Endodermal cell (in vitro differentiated cells): Measurements from ENCODE around the gene CHERP. TPM values are rescaled to one million over a fixed set of nuclear protein-coding genes. Genes with fewer than 3 reads are reported as not detected.

Experiments used
- DNase-seq: peaks from one replicate; pipeline ENCODE4 v3.0.0-alpha.2; 2017
- H3K27ac ChIP-seq: 2 replicates; pipeline ENCODE4 v1.5.1; 2013; ENCODE audit warnings: mild to moderate bottlenecking, low read depth, low read length, moderate library complexity
- H3K27me3 ChIP-seq: 2 replicates; pipeline ENCODE4 v1.6.1; 2013; ENCODE audit warnings: mild to moderate bottlenecking, low read length, moderate library complexity; ENCODE audit not compliant: insufficient read depth, control insufficient read depth, poor library complexity, severe bottlenecking
- H3K36me3 ChIP-seq: 2 replicates; pipeline ENCODE4 v1.7.0; 2013; ENCODE audit warnings: mild to moderate bottlenecking, low read length, moderate library complexity; ENCODE audit not compliant: control insufficient read depth, insufficient read depth
- H3K4me1 ChIP-seq: one replicate; pipeline ENCODE4 v1.7.0; 2013; ENCODE audit warnings: low read length; ENCODE audit not compliant: control insufficient read depth, insufficient read depth
- H3K4me3 ChIP-seq: 2 replicates; pipeline ENCODE4 v1.5.1; 2013; ENCODE audit warnings: mild to moderate bottlenecking, low read length, moderate library complexity
- H3K9ac ChIP-seq: 2 replicates; pipeline ENCODE4 v1.6.1; 2013; ENCODE audit warnings: mild to moderate bottlenecking, low read length, moderate library complexity; ENCODE audit not compliant: poor library complexity, severe bottlenecking; ENCODE audit errors: extremely low read depth
- H3K9me3 ChIP-seq: 2 replicates; pipeline ENCODE4 v1.6.1; 2013; ENCODE audit warnings: mild to moderate bottlenecking, low read length, moderate library complexity; ENCODE audit not compliant: control insufficient read depth
- H3K27ac Mint-ChIP-seq: 2 replicates; pipeline ENCODE4 v1.8.0; 2020; ENCODE audit warnings: mixed read lengths
- H3K27me3 Mint-ChIP-seq: 2 replicates; pipeline ENCODE4 v1.8.0; 2021; ENCODE audit warnings: mild to moderate bottlenecking, mixed read lengths; ENCODE audit not compliant: insufficient read depth
- H3K36me3 Mint-ChIP-seq: 2 replicates; pipeline ENCODE4 v1.8.0; 2020; ENCODE audit warnings: low read depth, mixed read lengths
- H3K4me1 Mint-ChIP-seq: 2 replicates; pipeline ENCODE4 v1.8.0; 2020; ENCODE audit warnings: mixed read lengths
- H3K4me3 Mint-ChIP-seq: 2 replicates; pipeline ENCODE4 v1.8.0; 2020; ENCODE audit warnings: mild to moderate bottlenecking, moderate library complexity, mixed read lengths
- H3K9me3 Mint-ChIP-seq: 2 replicates; pipeline ENCODE4 v1.8.0; 2020; ENCODE audit warnings: mild to moderate bottlenecking, mixed read lengths
- CTCF ChIP-seq: fragments of 200-600 bp; sonication (generic); conservative IDR thresholded peaks from 2 replicates; pipeline ENCODE4 v1.5.0; 2021; ENCODE audit warnings: antibody characterized with exemption, mild to moderate bottlenecking
- WGBS, 2 experiments: methylation state at CpG; one replicate each; pipeline versions ENCODE4 v1.1.5 to v1.1.7; 2013; ENCODE audit warnings: missing lambda C conversion rate in 2 of 2, mixed read lengths in 1 of 2; ENCODE audit not compliant: insufficient coverage in 1 of 2, insufficient read length in 1 of 2; 5-methylcytosine and 5-hydroxymethylcytosine counted together
- total RNA-seq, 2 donors: library from RNA; stranded (reverse); fragmentation: NEBNext Ultra II Directional in 1 of 2; extraction: Animal tissue kit (Norgen Biotek cat#: 25700) in 1 of 2; gene quantifications; 2 replicates in 1 of 2; 3 replicates in 1 of 2; pipeline ENCODE4 v1.2.1, GENCODE V29; 2021

CHERP gene
- total RNA-seq, 2 donors from 2014 or later = 69.5 to 71.5 TPM

GRCh38 chr19:16470911-16471811 is 71.1 kb downstream of the CHERP start:
- peaks cover 3% of the 10 kb centered on the region for H3K9me3 Mint-ChIP-seq
- H3K27me3 Mint-ChIP-seq = peaks cover 28% of the 10 kb centered on the region
- Histone ChIP-seq H3K4me3 (peak overlapping the region; percentile 86), H3K27me3 (no peaks in the 10 kb centered on the region), H3K9ac (peak overlapping the region; percentile 79), H3K27ac (no peak overlapping the region), H3K4me1 (peaks cover 8% of the 10 kb centered on the region), H3K9me3 (peaks cover 6% of the 10 kb centered on the region), H3K36me3 (no peaks in the 10 kb centered on the region)
- H3K27ac Mint-ChIP-seq = peak overlapping the region; percentile 82
- WGBS, 2 experiments = 1 to 3% methylated on average over 18 to 67 of the region's 67 CpGs
- peak overlapping the region; percentile 81 for H3K4me3 Mint-ChIP-seq
- H3K4me1 Mint-ChIP-seq = peaks cover 23% of the 10 kb centered on the region
- DNase-seq = peak; percentile 64
- no peak for TF ChIP-seq CTCF
- H3K36me3 Mint-ChIP-seq = peaks cover 1% of the 10 kb centered on the region

GRCh38 chr19:16470541-16470910 is 71.7 kb downstream of the CHERP start:
- WGBS, 2 experiments = 43 to 51% methylated on average over 7 of the region's 7 CpGs
- Mint-ChIP-seq H3K27me3 (peaks cover 28% of the 10 kb centered on the region), H3K27ac (no peak overlapping the region), H3K4me1 (peaks cover 23% of the 10 kb centered on the region), H3K36me3 (peaks cover 2% of the 10 kb centered on the region), H3K4me3 (peak overlapping the region; percentile 81), H3K9me3 (peaks cover 3% of the 10 kb centered on the region)
- H3K27ac ChIP-seq = no peak overlapping the region
- TF ChIP-seq CTCF = no peak
- H3K4me1 ChIP-seq = peaks cover 8% of the 10 kb centered on the region
- no peaks in the 10 kb centered on the region for H3K27me3 ChIP-seq
- peaks cover 6% of the 10 kb centered on the region for H3K9me3 ChIP-seq
- no peak for DNase-seq
- H3K9ac ChIP-seq = peak overlapping the region; percentile 79
- peak overlapping the region; percentile 86 for H3K4me3 ChIP-seq
- H3K36me3 ChIP-seq = no peaks in the 10 kb centered on the region

Other genes with a start within 250 kb of the CHERP start
- gene KLF2, start 217.6 kb downstream of the CHERP start, total RNA-seq = 1 to 10 TPM in 1 of 2 donors, under 1 TPM in 1; 0.22 to 1.4 TPM
- 10 to 100 TPM; 35.1 to 43.8 TPM for gene EPS15L1, start 70.5 kb downstream of the CHERP start, total RNA-seq
- under 1 TPM in 1 of 2 donors, not detected in 1; 0.27 TPM for gene CALR3, start 46.3 kb downstream of the CHERP start, total RNA-seq
- 1 to 10 TPM; 7.9 TPM for gene C19orf44, start 46.0 kb downstream of the CHERP start, total RNA-seq
- 10 to 100 TPM; 26.6 to 30.6 TPM for gene SLC35E1, start 30.0 kb upstream of the CHERP start, total RNA-seq
- 10 to 100 TPM; 10.8 to 11.8 TPM for gene MED26, start 85.8 kb upstream of the CHERP start, total RNA-seq
- gene SMIM7, start 117.7 kb upstream of the CHERP start, total RNA-seq = 10 to 100 TPM; 57.6 to 91.4 TPM
- gene TMEM38A, start 118.7 kb upstream of the CHERP start, total RNA-seq = 1 to 10 TPM; 5.1 to 6.8 TPM
- gene NWD1, start 177.4 kb upstream of the CHERP start, total RNA-seq = not detected